ENCODE measurements around the gene TM4SF5.

The TM4SF5 gene

DNA sequence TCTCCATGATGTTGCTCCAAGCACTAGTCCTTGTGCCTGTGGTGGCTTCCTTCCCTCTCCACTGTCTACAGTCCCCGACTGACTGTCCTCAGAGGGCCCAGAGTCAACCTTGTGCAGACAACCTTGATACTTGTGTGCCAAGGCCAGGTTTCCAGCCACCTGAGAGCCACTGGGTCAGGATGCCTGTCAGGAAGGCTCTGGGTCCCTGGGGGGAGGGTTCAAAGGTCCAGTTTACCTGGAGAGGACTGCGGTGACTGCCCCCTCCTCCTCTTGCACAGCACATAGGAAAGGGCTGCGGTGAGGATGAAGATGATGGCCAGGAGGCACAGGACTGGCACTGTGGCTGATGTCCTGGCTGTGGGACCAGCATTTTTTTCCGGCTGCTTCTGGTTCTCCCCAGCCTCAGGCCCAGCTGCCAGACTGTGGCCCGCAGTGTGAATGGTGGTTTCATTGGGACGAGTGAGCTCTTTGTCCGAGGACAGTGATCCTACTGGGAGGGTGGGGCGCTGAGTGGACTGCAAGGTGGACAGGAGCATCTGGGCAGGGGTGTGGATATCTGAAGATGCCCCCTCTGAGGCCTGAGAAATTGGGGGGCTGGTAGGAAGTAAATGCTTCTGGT lies 36.7 kb upstream of the TM4SF5 start:
- Histone ChIP-seq H3K4me2 (ENCODE audit: low read depth, low read length, poor library complexity, severe bottlenecking) (no peak overlapping the region), H3K9me3 (ENCODE audit: insufficient read depth, low read depth, low read length) (no peaks in the 10 kb centered on the region), H2AFZ (ENCODE audit: low read length) (no peak overlapping the region), H3K9me2 (replicated peaks; ENCODE audit: low read depth, low read length) (no peaks in the 10 kb centered on the region), H3K27me3 (ENCODE audit: insufficient read depth, low read length, poor library complexity, severe bottlenecking) (no peaks in the 10 kb centered on the region), H3K36me3 (ENCODE audit: insufficient read depth, low read length) (no peaks in the 10 kb centered on the region), H3K9ac (ENCODE audit: low read depth, low read length, poor library complexity, severe bottlenecking) (no peak overlapping the region), H3F3A (ENCODE audit: low read depth) (no peaks in the 10 kb centered on the region), H4K20me1 (ENCODE audit: insufficient read depth, low read length, poor library complexity, severe bottlenecking) (no peaks in the 10 kb centered on the region), H3K79me2 (ENCODE audit: insufficient read depth, low read length) (no peaks in the 10 kb centered on the region), H3K4me3 (ENCODE audit: low read length, poor library complexity, severe bottlenecking) (no peak overlapping the region), H3K4me1 (ENCODE audit: insufficient read depth, low read length, poor library complexity, severe bottlenecking) (peaks cover 11% of the 10 kb centered on the region)
- TF ChIP-seq, protein P1, sequence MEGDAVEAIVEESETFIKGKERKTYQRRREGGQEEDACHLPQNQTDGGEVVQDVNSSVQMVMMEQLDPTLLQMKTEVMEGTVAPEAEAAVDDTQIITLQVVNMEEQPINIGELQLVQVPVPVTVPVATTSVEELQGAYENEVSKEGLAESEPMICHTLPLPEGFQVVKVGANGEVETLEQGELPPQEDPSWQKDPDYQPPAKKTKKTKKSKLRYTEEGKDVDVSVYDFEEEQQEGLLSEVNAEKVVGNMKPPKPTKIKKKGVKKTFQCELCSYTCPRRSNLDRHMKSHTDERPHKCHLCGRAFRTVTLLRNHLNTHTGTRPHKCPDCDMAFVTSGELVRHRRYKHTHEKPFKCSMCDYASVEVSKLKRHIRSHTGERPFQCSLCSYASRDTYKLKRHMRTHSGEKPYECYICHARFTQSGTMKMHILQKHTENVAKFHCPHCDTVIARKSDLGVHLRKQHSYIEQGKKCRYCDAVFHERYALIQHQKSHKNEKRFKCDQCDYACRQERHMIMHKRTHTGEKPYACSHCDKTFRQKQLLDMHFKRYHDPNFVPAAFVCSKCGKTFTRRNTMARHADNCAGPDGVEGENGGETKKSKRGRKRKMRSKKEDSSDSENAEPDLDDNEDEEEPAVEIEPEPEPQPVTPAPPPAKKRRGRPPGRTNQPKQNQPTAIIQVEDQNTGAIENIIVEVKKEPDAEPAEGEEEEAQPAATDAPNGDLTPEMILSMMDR (conservative IDR thresholded peaks at IDR 0.05; ENCODE audit: low read length), result no peak
- TF ChIP-seq EZH2phosphoT487 (IDR thresholded peaks at IDR 0.05; ENCODE audit: borderline replicate concordance), result no peak

DNA sequence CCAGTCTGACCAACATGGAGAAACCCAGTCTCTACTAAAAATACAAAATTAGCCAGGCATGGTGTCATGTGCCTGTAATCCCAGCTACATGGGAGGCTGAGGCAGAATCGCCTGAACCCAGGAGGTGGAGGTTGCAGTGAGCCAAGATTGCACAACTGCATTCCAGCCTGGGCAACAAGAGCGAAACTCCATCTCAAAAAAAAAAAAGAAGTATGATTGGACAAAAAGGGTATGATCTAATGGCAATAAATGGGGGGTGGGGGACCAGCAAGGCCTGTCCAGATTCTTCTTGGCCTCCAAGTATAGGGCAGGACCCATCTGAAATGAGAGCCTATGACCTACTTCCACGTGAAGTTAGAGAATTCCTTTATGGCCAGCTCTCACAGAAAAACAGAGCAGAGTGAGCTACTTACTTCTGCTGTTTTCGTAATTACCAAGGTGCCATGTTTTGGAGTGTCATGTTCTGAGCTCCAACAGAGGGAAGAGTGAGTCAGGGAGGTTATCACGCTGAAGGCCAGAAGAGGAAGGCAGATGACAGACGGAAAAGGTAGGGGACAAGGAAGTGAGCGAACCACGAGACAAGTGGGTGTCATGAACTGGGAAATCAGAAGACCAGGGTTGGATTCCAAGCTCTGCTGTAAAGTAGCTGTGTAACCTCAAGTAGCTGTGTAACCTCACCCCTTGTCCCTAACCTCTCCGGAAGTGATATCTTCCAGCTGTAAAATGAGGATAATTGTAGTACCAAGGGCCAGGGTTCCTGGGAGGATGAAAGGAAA lies 35.6 kb upstream of the TM4SF5 start:
- H3K4me3 ChIP-seq (ENCODE audit: low read length, poor library complexity, severe bottlenecking), result no peak overlapping the region
- H3K4me1 ChIP-seq (ENCODE audit: insufficient read depth, low read length, poor library complexity, severe bottlenecking), result peaks cover 6% of the 10 kb centered on the region
- H3K4me2 ChIP-seq (ENCODE audit: low read depth, low read length, poor library complexity, severe bottlenecking), result no peak overlapping the region
- H3K9me3 ChIP-seq (ENCODE audit: insufficient read depth, low read depth, low read length), result no peaks in the 10 kb centered on the region
- H3F3A ChIP-seq (ENCODE audit: low read depth), result no peaks in the 10 kb centered on the region
- H3K27me3 ChIP-seq (ENCODE audit: insufficient read depth, low read length, poor library complexity, severe bottlenecking), result no peaks in the 10 kb centered on the region
- H3K79me2 ChIP-seq (ENCODE audit: insufficient read depth, low read length), result no peaks in the 10 kb centered on the region
- H4K20me1 ChIP-seq (ENCODE audit: insufficient read depth, low read length, poor library complexity, severe bottlenecking), result no peaks in the 10 kb centered on the region
- no peaks in the 10 kb centered on the region for H3K36me3 ChIP-seq (ENCODE audit: insufficient read depth, low read length)
- H3K9ac ChIP-seq (ENCODE audit: low read depth, low read length, poor library complexity, severe bottlenecking), result no peak overlapping the region
- TF ChIP-seq EZH2phosphoT487 (IDR thresholded peaks at IDR 0.05; ENCODE audit: borderline replicate concordance), result no peak
- TF ChIP-seq, protein P1 (conservative IDR thresholded peaks at IDR 0.05; ENCODE audit: low read length), result no peak
- H3K9me2 ChIP-seq (replicated peaks; ENCODE audit: low read depth, low read length), result no peaks in the 10 kb centered on the region
- no peak overlapping the region for H2AFZ ChIP-seq (ENCODE audit: low read length)

GRCh38 chr17:4738136-4739121 lies 33.3 kb upstream of the TM4SF5 start:
- no peaks in the 10 kb centered on the region for H3F3A ChIP-seq (ENCODE audit: low read depth)
- H3K9me3 ChIP-seq (ENCODE audit: insufficient read depth, low read depth, low read length), result no peaks in the 10 kb centered on the region
- no peak overlapping the region for H3K9ac ChIP-seq (ENCODE audit: low read depth, low read length, poor library complexity, severe bottlenecking)
- H3K36me3 ChIP-seq (ENCODE audit: insufficient read depth, low read length), result no peaks in the 10 kb centered on the region
- no peaks in the 10 kb centered on the region for H3K9me2 ChIP-seq (replicated peaks; ENCODE audit: low read depth, low read length)
- H3K79me2 ChIP-seq (ENCODE audit: insufficient read depth, low read length), result no peaks in the 10 kb centered on the region
- no peaks in the 10 kb centered on the region for H4K20me1 ChIP-seq (ENCODE audit: insufficient read depth, low read length, poor library complexity, severe bottlenecking)
- no peaks in the 10 kb centered on the region for H3K4me1 ChIP-seq (ENCODE audit: insufficient read depth, low read length, poor library complexity, severe bottlenecking)
- no peak overlapping the region for H3K4me2 ChIP-seq (ENCODE audit: low read depth, low read length, poor library complexity, severe bottlenecking)
- H3K4me3 ChIP-seq (ENCODE audit: low read length, poor library complexity, severe bottlenecking), result no peak overlapping the region
- H3K27me3 ChIP-seq (ENCODE audit: insufficient read depth, low read length, poor library complexity, severe bottlenecking), result no peaks in the 10 kb centered on the region
- TF ChIP-seq, protein P1 (conservative IDR thresholded peaks at IDR 0.05; ENCODE audit: low read length), result no peak
- TF ChIP-seq EZH2phosphoT487 (IDR thresholded peaks at IDR 0.05; ENCODE audit: borderline replicate concordance), result no peak
- no peak overlapping the region for H2AFZ ChIP-seq (ENCODE audit: low read length)
